ENCODE data around the gene C15orf61.

- TF ChIP-seq CTCF (conservative IDR thresholded peaks at IDR 0.05): no peak
- TF ChIP-seq ZFX (IDR thresholded peaks at IDR 0.05): no peak
These were observed 2.4 kb downstream of the C15orf61 start for GRCh38 chr15:67523330-67523729.

All from C4-2B (cell line).